Measurements from ENCODE around the gene LRP3.

DNA sequence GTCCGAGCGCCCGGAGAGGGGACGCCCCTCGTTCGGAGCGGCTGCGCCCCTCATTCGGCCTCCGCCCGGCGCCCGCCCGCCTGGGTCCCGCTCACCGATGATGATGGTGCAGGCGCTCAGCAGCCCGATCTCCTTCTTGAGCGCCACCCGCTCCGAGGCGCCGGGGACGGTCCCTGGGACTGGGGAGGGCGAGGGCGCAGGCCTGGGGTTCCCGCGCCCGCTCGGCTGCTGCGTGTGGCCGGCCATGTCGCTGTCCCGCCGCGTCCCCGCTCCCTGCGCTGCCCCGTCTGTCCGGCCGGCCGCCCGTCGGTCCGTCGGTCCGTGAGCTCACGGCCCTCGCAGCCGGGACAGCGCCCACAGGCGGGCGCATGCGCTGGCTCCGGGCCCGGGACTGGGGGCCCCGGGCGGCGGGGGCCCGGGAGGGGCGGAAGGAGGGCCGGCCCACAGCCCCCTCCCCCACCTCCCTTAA, 31.4 kb downstream of the LRP3 start, which contains the start of gene SLC7A10:
- no peak for TF ChIP-seq MXI1 (conservative IDR thresholded peaks at IDR 0.05; ENCODE audit: poor library complexity, severe bottlenecking)
- TF ChIP-seq, protein P1, sequence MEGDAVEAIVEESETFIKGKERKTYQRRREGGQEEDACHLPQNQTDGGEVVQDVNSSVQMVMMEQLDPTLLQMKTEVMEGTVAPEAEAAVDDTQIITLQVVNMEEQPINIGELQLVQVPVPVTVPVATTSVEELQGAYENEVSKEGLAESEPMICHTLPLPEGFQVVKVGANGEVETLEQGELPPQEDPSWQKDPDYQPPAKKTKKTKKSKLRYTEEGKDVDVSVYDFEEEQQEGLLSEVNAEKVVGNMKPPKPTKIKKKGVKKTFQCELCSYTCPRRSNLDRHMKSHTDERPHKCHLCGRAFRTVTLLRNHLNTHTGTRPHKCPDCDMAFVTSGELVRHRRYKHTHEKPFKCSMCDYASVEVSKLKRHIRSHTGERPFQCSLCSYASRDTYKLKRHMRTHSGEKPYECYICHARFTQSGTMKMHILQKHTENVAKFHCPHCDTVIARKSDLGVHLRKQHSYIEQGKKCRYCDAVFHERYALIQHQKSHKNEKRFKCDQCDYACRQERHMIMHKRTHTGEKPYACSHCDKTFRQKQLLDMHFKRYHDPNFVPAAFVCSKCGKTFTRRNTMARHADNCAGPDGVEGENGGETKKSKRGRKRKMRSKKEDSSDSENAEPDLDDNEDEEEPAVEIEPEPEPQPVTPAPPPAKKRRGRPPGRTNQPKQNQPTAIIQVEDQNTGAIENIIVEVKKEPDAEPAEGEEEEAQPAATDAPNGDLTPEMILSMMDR (IDR thresholded peaks at IDR 0.05; ENCODE audit: poor library complexity, severe bottlenecking): no peak
- TF ChIP-seq POLR2AphosphoS5 (IDR thresholded peaks at IDR 0.05): no peak
- no peak for TF ChIP-seq EP300 (conservative IDR thresholded peaks at IDR 0.05; ENCODE audit: poor library complexity, severe bottlenecking)
- TF ChIP-seq TAF1 (IDR thresholded peaks at IDR 0.05; ENCODE audit: low read depth): no peak

Measured in neural cell (in vitro differentiated cells).